Neutrophil (primary cell): ENCODE measurements around the gene IFT43.

Experiments
- H3K27ac ChIP-seq: fragments of 200-600 bp; sonication (generic); 2 replicates; pipeline ENCODE4 v1.5.1; 2016; ENCODE audit warnings: mild to moderate bottlenecking, moderate library complexity
- H3K27me3 ChIP-seq: fragments of 200-600 bp; sonication (generic); 2 replicates; pipeline ENCODE4 v1.6.0; 2016; ENCODE audit warnings: mild to moderate bottlenecking
- H3K36me3 ChIP-seq: fragments of 200-600 bp; sonication (generic); 2 replicates; pipeline ENCODE4 v1.5.1; 2017
- H3K4me1 ChIP-seq, 2 experiments: fragments of 200-600 bp in 1 of 2; sonication (generic) in 1 of 2; 1 replicate in 1 of 2; 2 replicates in 1 of 2; pipeline versions ENCODE4 v1.5.1 to v1.6.1; 2013 to 2016; ENCODE audit warnings: low read depth in 1 of 2, low read length in 1 of 2, mild to moderate bottlenecking in 1 of 2, moderate library complexity in 1 of 2; ENCODE audit not compliant: control insufficient read depth in 1 of 2, insufficient read depth in 1 of 2
- H3K4me3 ChIP-seq, 2 experiments: fragments of 200-600 bp in 1 of 2; sonication (generic) in 1 of 2; 1 replicate in 1 of 2; 2 replicates in 1 of 2; pipeline ENCODE4 v1.5.1; 2013 to 2016; ENCODE audit warnings: low read depth in 1 of 2, low read length in 1 of 2, mild to moderate bottlenecking in 1 of 2, moderate library complexity in 1 of 2
- H3K9me3 ChIP-seq: fragments of 200-600 bp; sonication (generic); 2 replicates; pipeline ENCODE4 v1.5.1; 2016
- TF ChIP-seq, protein P1 (sequence below): fragments of 200-600 bp; sonication (generic); IDR thresholded peaks from 2 replicates; pipeline ENCODE4 v1.5.1; 2016; ENCODE audit warnings: antibody characterized with exemption

IFT43 gene

DNA sequence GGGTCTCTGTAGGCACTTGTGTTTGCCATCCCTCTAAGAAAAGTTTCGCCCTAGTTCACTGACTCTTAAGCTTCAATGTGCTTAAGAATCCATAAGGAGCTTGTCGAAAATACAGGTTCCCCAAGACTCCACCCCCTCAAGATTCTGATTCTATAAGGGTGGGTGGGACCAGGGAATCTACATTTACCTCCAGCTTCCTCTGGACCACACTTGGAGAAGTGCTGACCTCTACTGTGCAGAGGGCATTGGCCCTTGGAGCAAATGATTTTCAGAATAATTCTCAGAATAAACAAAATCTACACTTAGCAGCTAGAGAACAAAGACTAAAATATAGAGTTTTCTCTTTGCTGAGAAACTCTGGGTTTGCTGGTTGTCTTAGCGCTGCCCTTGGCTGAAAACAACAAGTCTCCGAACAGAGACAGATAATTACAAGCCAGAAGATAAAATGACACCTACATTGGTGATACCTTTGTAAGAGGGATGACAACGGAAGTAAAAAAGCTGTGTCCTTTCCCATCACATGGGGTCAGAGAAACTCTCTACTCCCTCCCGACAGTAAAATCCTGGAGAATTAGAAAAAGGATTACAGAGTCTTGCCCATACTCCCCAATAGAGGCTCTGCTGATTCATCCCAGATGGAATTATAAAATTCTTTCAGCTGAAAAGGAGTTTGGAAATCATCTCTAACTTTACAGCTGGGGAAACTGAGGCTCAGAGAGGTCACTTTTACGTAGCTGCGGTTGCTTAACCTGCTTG lies 8.6 kb upstream of the IFT43 start:
- Histone ChIP-seq H3K27ac (no peak overlapping the region), H3K9me3 (no peaks in the 10 kb centered on the region), H3K4me3 (no peak overlapping the region), H3K4me1 (peaks cover 10 to 11% of the 10 kb centered on the region in 2 experiments), H3K36me3 (no peaks in the 10 kb centered on the region), H3K27me3 (peaks cover 40% of the 10 kb centered on the region)
- TF ChIP-seq, protein P1, sequence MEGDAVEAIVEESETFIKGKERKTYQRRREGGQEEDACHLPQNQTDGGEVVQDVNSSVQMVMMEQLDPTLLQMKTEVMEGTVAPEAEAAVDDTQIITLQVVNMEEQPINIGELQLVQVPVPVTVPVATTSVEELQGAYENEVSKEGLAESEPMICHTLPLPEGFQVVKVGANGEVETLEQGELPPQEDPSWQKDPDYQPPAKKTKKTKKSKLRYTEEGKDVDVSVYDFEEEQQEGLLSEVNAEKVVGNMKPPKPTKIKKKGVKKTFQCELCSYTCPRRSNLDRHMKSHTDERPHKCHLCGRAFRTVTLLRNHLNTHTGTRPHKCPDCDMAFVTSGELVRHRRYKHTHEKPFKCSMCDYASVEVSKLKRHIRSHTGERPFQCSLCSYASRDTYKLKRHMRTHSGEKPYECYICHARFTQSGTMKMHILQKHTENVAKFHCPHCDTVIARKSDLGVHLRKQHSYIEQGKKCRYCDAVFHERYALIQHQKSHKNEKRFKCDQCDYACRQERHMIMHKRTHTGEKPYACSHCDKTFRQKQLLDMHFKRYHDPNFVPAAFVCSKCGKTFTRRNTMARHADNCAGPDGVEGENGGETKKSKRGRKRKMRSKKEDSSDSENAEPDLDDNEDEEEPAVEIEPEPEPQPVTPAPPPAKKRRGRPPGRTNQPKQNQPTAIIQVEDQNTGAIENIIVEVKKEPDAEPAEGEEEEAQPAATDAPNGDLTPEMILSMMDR = no peak

DNA sequence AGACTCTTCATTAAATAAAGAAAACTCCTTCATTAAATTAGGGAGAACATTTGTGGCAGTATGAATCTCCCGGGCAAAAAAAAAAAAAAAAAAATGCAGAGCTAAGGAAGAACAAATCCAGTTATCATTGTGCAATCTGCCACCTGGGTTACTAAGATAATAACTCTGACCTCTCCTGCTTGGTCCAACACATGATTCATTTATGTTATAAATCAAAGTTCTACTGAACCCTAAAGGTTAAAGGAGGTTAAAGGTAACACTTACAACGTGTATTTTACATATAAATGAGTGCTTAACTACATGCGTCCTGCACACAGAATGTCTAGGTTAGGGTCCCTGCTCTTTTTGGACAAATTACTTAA lies 8.0 kb upstream of the IFT43 start:
- Histone ChIP-seq H3K9me3 (no peaks in the 10 kb centered on the region), H3K27ac (no peak overlapping the region), H3K4me3 (no peak overlapping the region), H3K36me3 (no peaks in the 10 kb centered on the region), H3K4me1 (peaks cover 11 to 17% of the 10 kb centered on the region in 2 experiments), H3K27me3 (peaks cover 45% of the 10 kb centered on the region)
- TF ChIP-seq, protein P1 = no peak

DNA sequence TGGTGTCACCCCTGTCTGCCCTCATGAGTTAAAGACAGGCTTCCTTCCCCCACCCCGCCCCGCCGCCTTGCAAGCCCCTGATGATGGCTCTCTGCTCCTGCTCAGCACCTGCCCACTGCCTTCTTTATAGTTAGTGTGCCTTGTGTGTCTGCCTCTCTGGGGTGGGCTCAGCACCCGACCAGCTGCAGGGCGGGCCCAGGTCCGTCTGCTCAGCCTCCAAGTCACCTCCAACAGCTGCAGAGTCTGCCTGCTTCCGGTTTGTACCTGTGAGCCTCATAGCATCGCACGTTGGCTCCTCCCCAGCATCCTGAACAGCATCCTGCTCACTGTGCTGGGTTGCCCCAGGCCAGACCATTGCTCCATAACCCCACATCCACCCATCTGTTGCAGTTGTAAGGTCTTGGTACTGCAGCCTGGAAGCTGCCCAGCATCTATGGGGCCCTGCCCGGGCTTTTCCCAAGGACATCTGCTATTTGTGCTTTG lies 7.3 kb upstream of the IFT43 start:
- H3K27ac ChIP-seq = no peak overlapping the region
- peaks cover 14 to 21% of the 10 kb centered on the region in 2 experiments for H3K4me1 ChIP-seq
- H3K4me3 ChIP-seq = no peak overlapping the region

DNA sequence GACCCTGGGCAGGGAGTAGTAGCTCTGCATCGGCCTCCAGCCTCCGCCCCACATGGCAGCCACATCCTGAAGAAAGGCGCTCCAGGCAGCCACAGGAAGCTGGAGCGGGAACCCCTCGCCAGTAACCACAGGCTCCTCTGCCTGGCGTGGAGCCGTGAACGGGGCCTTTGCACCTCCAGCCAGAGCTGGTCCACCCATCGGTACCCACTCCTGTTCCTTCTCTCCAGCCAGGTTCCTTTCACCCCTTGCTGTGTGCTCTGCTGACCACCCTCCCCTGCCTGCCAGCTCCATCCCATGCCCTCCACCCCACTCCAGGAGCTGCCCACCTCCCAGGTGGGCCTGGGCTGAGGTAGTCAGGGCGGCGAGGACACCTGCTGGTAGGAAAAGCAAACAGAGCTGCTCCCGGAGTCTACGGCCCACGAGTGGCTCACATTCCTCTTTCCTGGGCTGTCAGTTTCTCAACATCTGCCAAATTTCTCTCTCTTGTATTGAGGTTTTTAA lies 6.4 kb upstream of the IFT43 start:
- Histone ChIP-seq H3K4me1 (peaks cover 14 to 21% of the 10 kb centered on the region in 2 experiments), H3K4me3 (no peak overlapping the region), H3K36me3 (no peaks in the 10 kb centered on the region), H3K27ac (no peak overlapping the region), H3K27me3 (peaks cover 61% of the 10 kb centered on the region), H3K9me3 (no peaks in the 10 kb centered on the region)
- TF ChIP-seq, protein P1 = no peak

More for the DNA sequence above, 7.3 kb upstream of the IFT43 start:
- TF ChIP-seq, protein P1 = no peak
- H3K36me3 ChIP-seq = no peaks in the 10 kb centered on the region
- H3K27me3 ChIP-seq = peaks cover 53% of the 10 kb centered on the region
- no peaks in the 10 kb centered on the region for H3K9me3 ChIP-seq

DNA sequence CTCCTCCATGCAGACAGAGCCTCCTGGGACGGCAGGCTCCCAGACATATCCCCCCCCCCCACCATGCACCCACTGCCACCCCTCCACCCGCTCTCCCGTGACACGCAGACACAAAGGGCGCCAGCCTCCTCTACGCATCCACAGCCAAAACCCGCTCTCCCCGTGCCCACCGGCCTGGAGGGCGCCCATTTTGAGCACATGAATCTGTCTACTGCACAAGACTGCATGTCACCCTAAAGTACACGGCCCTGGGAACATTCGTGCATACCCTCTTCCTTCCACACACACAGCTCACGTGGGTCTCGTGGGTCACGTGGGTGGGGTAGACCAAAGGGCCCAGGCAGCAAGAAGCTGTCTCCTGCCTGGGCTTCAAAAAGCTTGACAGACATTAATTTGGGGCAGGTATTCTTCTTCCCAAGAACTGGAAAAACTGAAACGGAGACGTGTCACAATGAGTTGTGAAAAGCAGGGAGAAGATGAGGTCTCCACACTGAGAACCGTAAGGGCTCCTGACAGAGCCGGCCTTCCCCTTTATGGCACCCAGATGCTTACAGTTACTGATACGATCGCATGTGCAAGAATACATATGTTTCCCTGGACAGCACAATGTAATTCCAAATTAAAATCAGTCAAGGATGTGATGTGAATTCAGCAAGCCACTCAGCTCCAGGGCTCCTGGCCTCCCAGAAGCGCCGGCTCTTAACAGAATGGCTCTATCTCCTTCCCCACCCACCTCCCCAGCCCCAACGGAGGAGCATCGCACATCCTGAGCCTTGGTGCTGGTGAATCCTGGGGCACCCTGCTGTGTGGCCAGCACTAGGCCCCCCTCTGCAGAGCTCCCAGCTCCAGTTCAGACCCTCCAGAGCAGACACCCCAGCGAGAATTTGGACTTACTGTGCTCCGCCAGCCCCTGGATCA lies 5.7 kb upstream of the IFT43 start:
- peaks cover 69% of the 10 kb centered on the region for H3K27me3 ChIP-seq
- H3K4me3 ChIP-seq = no peak overlapping the region
- TF ChIP-seq, protein P1 = no peak
- H3K9me3 ChIP-seq = no peaks in the 10 kb centered on the region
- peaks cover 14 to 21% of the 10 kb centered on the region in 2 experiments for H3K4me1 ChIP-seq
- no peaks in the 10 kb centered on the region for H3K36me3 ChIP-seq
- no peak overlapping the region for H3K27ac ChIP-seq
